ENCODE data around the gene CNN3. TPM values are rescaled to one million over a fixed set of nuclear protein-coding genes. Genes with fewer than 3 reads are reported as not detected.

Gene CNN3
- total RNA-seq, 1 experiment from 2014 or later: 260 TPM

GRCh38 chr1:94934551-94934950, 7.6 kb upstream of the CNN3 start:
- Histone ChIP-seq H3K27ac (ENCODE audit: low read depth, low read length, poor library complexity, severe bottlenecking) (peak overlapping the region; percentile 60), H3K9me3 (ENCODE audit: low read depth, low read length, poor library complexity, severe bottlenecking) (no peaks in the 10 kb centered on the region), H3K36me3 (ENCODE audit: insufficient read depth, low read length, poor library complexity, severe bottlenecking) (no peaks in the 10 kb centered on the region), H3K4me1 (ENCODE audit: insufficient read depth, low read length, poor library complexity, severe bottlenecking) (peaks cover 29% of the 10 kb centered on the region), H3K4me3 (ENCODE audit: low read depth, low read length, poor library complexity, severe bottlenecking) (no peak overlapping the region), H3K27me3 (replicated peaks; ENCODE audit: insufficient read depth, low read depth, low read length, poor library complexity) (no peaks in the 10 kb centered on the region)
- POLR2A ChIA-PET (ENCODE audit: low non-redundant PET): no interaction called here
- no peak for DNase-seq (ENCODE audit: low spot score)
- BruUV-seq (replicated peaks): no TSS peak
- TF ChIP-seq, protein P1, sequence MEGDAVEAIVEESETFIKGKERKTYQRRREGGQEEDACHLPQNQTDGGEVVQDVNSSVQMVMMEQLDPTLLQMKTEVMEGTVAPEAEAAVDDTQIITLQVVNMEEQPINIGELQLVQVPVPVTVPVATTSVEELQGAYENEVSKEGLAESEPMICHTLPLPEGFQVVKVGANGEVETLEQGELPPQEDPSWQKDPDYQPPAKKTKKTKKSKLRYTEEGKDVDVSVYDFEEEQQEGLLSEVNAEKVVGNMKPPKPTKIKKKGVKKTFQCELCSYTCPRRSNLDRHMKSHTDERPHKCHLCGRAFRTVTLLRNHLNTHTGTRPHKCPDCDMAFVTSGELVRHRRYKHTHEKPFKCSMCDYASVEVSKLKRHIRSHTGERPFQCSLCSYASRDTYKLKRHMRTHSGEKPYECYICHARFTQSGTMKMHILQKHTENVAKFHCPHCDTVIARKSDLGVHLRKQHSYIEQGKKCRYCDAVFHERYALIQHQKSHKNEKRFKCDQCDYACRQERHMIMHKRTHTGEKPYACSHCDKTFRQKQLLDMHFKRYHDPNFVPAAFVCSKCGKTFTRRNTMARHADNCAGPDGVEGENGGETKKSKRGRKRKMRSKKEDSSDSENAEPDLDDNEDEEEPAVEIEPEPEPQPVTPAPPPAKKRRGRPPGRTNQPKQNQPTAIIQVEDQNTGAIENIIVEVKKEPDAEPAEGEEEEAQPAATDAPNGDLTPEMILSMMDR (conservative IDR thresholded peaks at IDR 0.05; ENCODE audit: low read depth, low read length): no peak
- TF ChIP-seq EZH2 (IDR thresholded peaks at IDR 0.05; ENCODE audit: borderline replicate concordance, low read depth, low read length, poor library complexity, severe bottlenecking): no peak
- intact Hi-C loops (cut with micrococcal nuclease; ENCODE audit: unreplicated experiment): no loop called here
- CTCF ChIA-PET: no interaction called here

- intact Hi-C loops (cut with micrococcal nuclease; ENCODE audit: unreplicated experiment): no loop called here
- ChIA-PET POLR2A (ENCODE audit: low non-redundant PET) (no interaction called here), CTCF (no interaction called here)
- Histone ChIP-seq H3K4me3 (ENCODE audit: low read depth, low read length, poor library complexity, severe bottlenecking) (no peak overlapping the region), H3K27ac (ENCODE audit: low read depth, low read length, poor library complexity, severe bottlenecking) (no peak overlapping the region), H3K4me1 (ENCODE audit: insufficient read depth, low read length, poor library complexity, severe bottlenecking) (peaks cover 40% of the 10 kb centered on the region), H3K36me3 (ENCODE audit: insufficient read depth, low read length, poor library complexity, severe bottlenecking) (no peaks in the 10 kb centered on the region), H3K27me3 (replicated peaks; ENCODE audit: insufficient read depth, low read depth, low read length, poor library complexity) (no peaks in the 10 kb centered on the region), H3K9me3 (ENCODE audit: low read depth, low read length, poor library complexity, severe bottlenecking) (no peaks in the 10 kb centered on the region)
- TF ChIP-seq, protein P1 (conservative IDR thresholded peaks at IDR 0.05; ENCODE audit: low read depth, low read length): no peak
- no TSS peak for BruUV-seq (replicated peaks)
- DNase-seq (ENCODE audit: low spot score): no peak
Measured at GRCh38 chr1:94931254-94931841, 4.4 kb upstream of the CNN3 start.

DNA sequence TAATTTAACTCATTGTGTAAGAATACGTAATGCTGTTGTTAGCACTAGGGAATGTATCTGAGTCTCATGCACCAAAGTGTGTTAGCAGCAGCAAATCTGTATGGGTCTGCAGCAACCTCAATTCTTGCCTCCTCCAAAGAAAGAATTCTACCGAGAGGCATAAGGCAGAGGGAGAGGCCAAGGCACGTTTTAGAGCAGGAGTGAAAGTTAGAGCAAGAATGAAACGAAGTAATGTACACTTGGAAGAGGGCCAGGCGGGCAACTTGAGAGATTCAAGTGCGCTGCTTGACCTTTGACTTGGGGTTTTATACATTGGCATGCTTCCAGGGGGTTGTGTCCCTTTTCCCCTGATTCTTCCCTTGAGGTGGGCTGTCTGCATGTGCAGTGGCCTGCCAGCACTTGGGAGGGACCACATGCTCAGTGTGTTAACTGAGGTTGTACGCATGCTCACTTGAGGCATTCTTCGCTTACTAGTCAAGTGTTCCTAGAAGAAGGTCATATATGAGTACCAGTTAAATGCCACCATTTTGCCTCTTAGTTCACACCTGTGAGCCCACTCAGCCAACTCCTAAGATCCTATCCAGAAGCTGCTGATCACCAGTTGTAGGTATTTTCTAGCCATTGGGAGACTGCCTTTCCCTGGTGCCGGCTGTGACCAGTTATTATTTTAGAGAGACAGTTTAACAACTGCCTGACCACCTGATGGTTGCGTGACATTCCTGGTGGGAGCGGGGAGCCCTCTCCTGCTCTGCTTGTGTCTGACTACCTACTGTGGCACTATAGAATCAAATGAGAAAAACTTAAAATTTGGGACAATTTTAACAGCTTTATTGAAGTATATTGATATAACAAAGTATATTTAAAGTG, 2.7 kb upstream of the CNN3 start:
- ChIA-PET POLR2A (ENCODE audit: low non-redundant PET) (no interaction called here), CTCF (no interaction called here)
- BruUV-seq (replicated peaks): no TSS peak
- Histone ChIP-seq H3K36me3 (ENCODE audit: insufficient read depth, low read length, poor library complexity, severe bottlenecking) (no peaks in the 10 kb centered on the region), H3K27me3 (replicated peaks; ENCODE audit: insufficient read depth, low read depth, low read length, poor library complexity) (no peaks in the 10 kb centered on the region), H3K9me3 (ENCODE audit: low read depth, low read length, poor library complexity, severe bottlenecking) (no peaks in the 10 kb centered on the region), H3K4me3 (ENCODE audit: low read depth, low read length, poor library complexity, severe bottlenecking) (no peak overlapping the region), H3K4me1 (ENCODE audit: insufficient read depth, low read length, poor library complexity, severe bottlenecking) (peaks cover 28% of the 10 kb centered on the region), H3K27ac (ENCODE audit: low read depth, low read length, poor library complexity, severe bottlenecking) (no peak overlapping the region)
- no peak for TF ChIP-seq EZH2 (IDR thresholded peaks at IDR 0.05; ENCODE audit: borderline replicate concordance, low read depth, low read length, poor library complexity, severe bottlenecking)
- TF ChIP-seq, protein P1 (conservative IDR thresholded peaks at IDR 0.05; ENCODE audit: low read depth, low read length): no peak
- no peak for DNase-seq (ENCODE audit: low spot score)
- intact Hi-C loops (cut with micrococcal nuclease; ENCODE audit: unreplicated experiment): loop anchor here (5.0 kb wide), 2 partner anchors 73 to 93 kb away; no protein-coding TSS in a partner anchor
